GM19455 (cell line): ENCODE measurements around the gene MRGPRG.
"Not testable (repeated sequence)": the region's sequence is repeated elsewhere in the genome, so short reads cannot be mapped to it uniquely, and the experiment has no call there.

Experiments used
- ATAC-seq: cut with Tn5 transposase; IDR thresholded peaks from one replicate; pipeline ENCODE4 v1.9.1; 2021; ENCODE audit not compliant: unreplicated experiment

Gene MRGPRG

GRCh38 chr11:3218483-3219280 is at the start of gene MRGPRG:
TSS of gene MRGPRG (minus strand) at chr11:3218813. CDS start at chr11:3218813, 0 bp downstream.
- no peak for ATAC-seq

GRCh38 chr11:3262548-3262947 is 43.9 kb upstream of the MRGPRG start:
- ATAC-seq = not testable (repeated sequence)

GRCh38 chr11:3261831-3262230 is 43.2 kb upstream of the MRGPRG start:
- ATAC-seq = not testable (repeated sequence)

- ATAC-seq = not testable (repeated sequence)
Observed at GRCh38 chr11:3257509-3257908, 38.9 kb upstream of the MRGPRG start.

GRCh38 chr11:3255241-3255640 is 36.6 kb upstream of the MRGPRG start:
- ATAC-seq = not testable (repeated sequence)

- ATAC-seq = not testable (repeated sequence)
Observed at GRCh38 chr11:3254773-3255172, 36.2 kb upstream of the MRGPRG start.

- no peak for ATAC-seq
Observed at GRCh38 chr11:3245071-3245470, 26.5 kb upstream of the MRGPRG start.

- ATAC-seq = no peak
Observed at GRCh38 chr11:3243880-3244279, 25.3 kb upstream of the MRGPRG start.

GRCh38 chr11:3237119-3237518 is 18.5 kb upstream of the MRGPRG start:
- ATAC-seq = no peak

GRCh38 chr11:3234846-3235245 is 16.2 kb upstream of the MRGPRG start:
- ATAC-seq = no peak

- ATAC-seq = no peak
Observed at GRCh38 chr11:3232956-3233355, 14.3 kb upstream of the MRGPRG start.

- ATAC-seq = no peak
Observed at GRCh38 chr11:3231851-3232744, 13.5 kb upstream of the MRGPRG start, which contains the start of gene MRGPRE. TSS of gene MRGPRE (minus strand) at chr11:3232417. CDS start at chr11:3228799, 3,618 bp downstream.

GRCh38 chr11:3231550-3231850 is 12.9 kb upstream of the MRGPRG start:
- no peak for ATAC-seq

- no peak for ATAC-seq
Observed at GRCh38 chr11:3230636-3231549, 12.3 kb upstream of the MRGPRG start.

- ATAC-seq = no peak
Observed at GRCh38 chr11:3229673-3230630, 11.3 kb upstream of the MRGPRG start.

GRCh38 chr11:3228445-3228829 is 9.8 kb upstream of the MRGPRG start:
- no peak for ATAC-seq

- no peak for ATAC-seq
Observed at GRCh38 chr11:3227568-3228444, 9.2 kb upstream of the MRGPRG start.

GRCh38 chr11:3226846-3227567 is 8.4 kb upstream of the MRGPRG start:
- ATAC-seq = no peak
